ENCODE measurements around the gene TGFBR2. TPM values are rescaled to one million over a fixed set of nuclear protein-coding genes. Genes with fewer than 3 reads are reported as not detected.
"Not testable (repeated sequence)": the region's sequence is repeated elsewhere in the genome, so short reads cannot be mapped to it uniquely, and the experiment has no call there.

Gene TGFBR2
- polyA plus RNA-seq, 1 of the 3 experiments (the other 2 are of a cell fraction) = 48.3 TPM

GRCh38 chr3:30623351-30623750, 16.9 kb downstream of the TGFBR2 start:
- Histone ChIP-seq H4K20me1 (ENCODE audit: insufficient read depth) (peaks cover 35% of the 10 kb centered on the region), H3K4me1 (ENCODE audit: control insufficient read depth in 1 of 2, insufficient read depth in 2 of 2, low read depth in 1 of 2, low read length in 1 of 2) (peaks cover 3 to 54% of the 10 kb centered on the region in 2 experiments; a peak in 2 of 4 replicates), H3K4me3 (ENCODE audit: low read depth in 2 of 2, low read length in 1 of 2) (no peak overlapping the region), H3F3A (replicated peaks; ENCODE audit: insufficient read depth) (peaks cover 29% of the 10 kb centered on the region), H3K79me2 (ENCODE audit: insufficient read depth) (peaks cover 100% of the 10 kb centered on the region), H3K36me3 (replicated peaks in 1 of 2; ENCODE audit: control insufficient read depth in 1 of 2, insufficient read depth in 2 of 2, low read length in 1 of 2) (peaks cover 0 to 53% of the 10 kb centered on the region in 2 experiments), H3K4me2 (no peak overlapping the region; the same call in 1 of the 2 replicates), H3K9ac (no peak overlapping the region), H3K9me2 (no peaks in the 10 kb centered on the region), H3K27ac (ENCODE audit: low read depth in 2 of 2, low read length in 1 of 2) (peak overlapping the region in 1 of 2 experiments; percentile 57; a peak in 2 of 4 replicates), H2AFZ (ENCODE audit: low read depth) (no peak overlapping the region), H3K9me3 (no peaks in the 10 kb centered on the region), H3K27me3 (ENCODE audit: insufficient read depth) (no peaks in the 10 kb centered on the region)
- ChIA-PET POLR2A (no interaction called here), CTCF (no interaction called here)
- 56% methylated on average over 5 of the region's 5 CpGs for WGBS (ENCODE audit: low lambda C conversion rate)
- no peak for DNase-seq
- TF ChIP-seq USF1 (IDR thresholded peaks at IDR 0.05; ENCODE audit: borderline replicate concordance, low read depth) (no peak), SIN3A (IDR thresholded peaks at IDR 0.05; ENCODE audit: borderline replicate concordance, low read depth, low read length) (no peak), JUND (IDR thresholded peaks at IDR 0.05) (no peak), ELF1 (IDR thresholded peaks at IDR 0.05) (no peak), NRF1 (IDR thresholded peaks at IDR 0.05; ENCODE audit: low read depth, low read length) (no peak), RXRA (IDR thresholded peaks at IDR 0.05; ENCODE audit: borderline replicate concordance, low read depth) (no peak), EP300 (IDR thresholded peaks at IDR 0.05; ENCODE audit: borderline replicate concordance in 1 of 2, low read depth in 1 of 2, low read length in 1 of 2) (no peak)
- TF ChIP-seq, protein P1, sequence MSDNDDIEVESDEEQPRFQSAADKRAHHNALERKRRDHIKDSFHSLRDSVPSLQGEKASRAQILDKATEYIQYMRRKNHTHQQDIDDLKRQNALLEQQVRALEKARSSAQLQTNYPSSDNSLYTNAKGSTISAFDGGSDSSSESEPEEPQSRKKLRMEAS (IDR thresholded peaks at IDR 0.05; ENCODE audit: low read depth) = no peak

DNA sequence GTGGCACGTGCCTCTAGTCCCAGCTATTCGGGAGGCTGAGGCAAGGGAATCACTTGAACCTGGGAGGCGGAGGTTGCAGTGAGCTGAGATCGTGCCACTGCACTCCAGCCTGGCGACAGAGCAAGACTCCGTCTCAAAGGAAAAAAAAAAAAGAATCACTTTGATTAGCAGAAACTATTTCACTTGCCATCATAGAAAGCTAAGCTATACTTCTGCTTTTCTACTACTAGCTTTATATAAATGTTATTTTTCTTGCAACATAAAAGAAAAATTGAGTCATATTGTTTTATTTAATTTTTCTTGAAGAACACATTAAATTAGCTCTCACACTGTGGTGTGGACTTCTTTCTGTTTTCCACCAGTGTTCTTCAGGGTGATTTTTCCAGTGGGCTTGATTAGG, 18.1 kb downstream of the TGFBR2 start:
- POLR2A ChIA-PET; H3K9me2 ChIP-seq; H3K4me3 ChIP-seq (ENCODE audit: low read depth in 2 of 2, low read length in 1 of 2); DNase-seq; H3K9ac ChIP-seq; H3K4me2 ChIP-seq; H2AFZ ChIP-seq (ENCODE audit: low read depth); H3K9me3 ChIP-seq; H3K27me3 ChIP-seq (ENCODE audit: insufficient read depth): not testable (repeated sequence)
- H4K20me1 ChIP-seq (ENCODE audit: insufficient read depth) = peaks cover 28% of the 10 kb centered on the region
- peaks cover 29% of the 10 kb centered on the region for H3F3A ChIP-seq (replicated peaks; ENCODE audit: insufficient read depth)
- 95% methylated on average over 6 of the region's 6 CpGs for WGBS (ENCODE audit: low lambda C conversion rate)
- CTCF ChIA-PET = interaction anchor here (0.6 kb wide), 1 partner anchor 388 kb away, joined by 3 read pairs; no protein-coding TSS in a partner anchor
- peaks cover 100% of the 10 kb centered on the region for H3K79me2 ChIP-seq (ENCODE audit: insufficient read depth)
- peaks cover 0 to 53% of the 10 kb centered on the region in 2 experiments for H3K36me3 ChIP-seq (replicated peaks in 1 of 2; ENCODE audit: control insufficient read depth in 1 of 2, insufficient read depth in 2 of 2, low read length in 1 of 2)
- H3K4me1 ChIP-seq (ENCODE audit: control insufficient read depth in 1 of 2, insufficient read depth in 2 of 2, low read depth in 1 of 2, low read length in 1 of 2) = peaks cover 3 to 47% of the 10 kb centered on the region in 2 experiments; a peak in 2 of 4 replicates
- peak overlapping the region in 1 of 2 experiments; percentile 75; a peak in 1 of 4 replicates for H3K27ac ChIP-seq (ENCODE audit: low read depth in 2 of 2, low read length in 1 of 2)

GRCh38 chr3:30625541-30626438, 19.4 kb downstream of the TGFBR2 start:
- peaks cover 0 to 56% of the 10 kb centered on the region in 2 experiments for H3K36me3 ChIP-seq (replicated peaks in 1 of 2; ENCODE audit: control insufficient read depth in 1 of 2, insufficient read depth in 2 of 2, low read length in 1 of 2)
- peak overlapping the region in 1 of 2 experiments; percentile 75; a peak in 2 of 4 replicates for H3K27ac ChIP-seq (ENCODE audit: low read depth in 2 of 2, low read length in 1 of 2)
- no peak for DNase-seq
- H3K9ac ChIP-seq = no peak overlapping the region
- no peak overlapping the region for H3K4me2 ChIP-seq
- ChIA-PET POLR2A (no interaction called here), CTCF (interaction anchor here (0.8 kb wide), 1 partner anchor 496 kb away, joined by 3 read pairs; no protein-coding TSS in a partner anchor)
- no peaks in the 10 kb centered on the region for H3K9me3 ChIP-seq
- no peak overlapping the region for H2AFZ ChIP-seq (ENCODE audit: low read depth)
- TF ChIP-seq PBX3 (IDR thresholded peaks at IDR 0.05) (no peak), USF1 (IDR thresholded peaks at IDR 0.05; ENCODE audit: borderline replicate concordance, low read depth) (no peak), RCOR1 (IDR thresholded peaks at IDR 0.05; ENCODE audit: low read length) (no peak), FOXJ3 (CRISPR knock-in tag; IDR thresholded peaks at IDR 0.05) (no peak)
- TF ChIP-seq, protein P2, sequence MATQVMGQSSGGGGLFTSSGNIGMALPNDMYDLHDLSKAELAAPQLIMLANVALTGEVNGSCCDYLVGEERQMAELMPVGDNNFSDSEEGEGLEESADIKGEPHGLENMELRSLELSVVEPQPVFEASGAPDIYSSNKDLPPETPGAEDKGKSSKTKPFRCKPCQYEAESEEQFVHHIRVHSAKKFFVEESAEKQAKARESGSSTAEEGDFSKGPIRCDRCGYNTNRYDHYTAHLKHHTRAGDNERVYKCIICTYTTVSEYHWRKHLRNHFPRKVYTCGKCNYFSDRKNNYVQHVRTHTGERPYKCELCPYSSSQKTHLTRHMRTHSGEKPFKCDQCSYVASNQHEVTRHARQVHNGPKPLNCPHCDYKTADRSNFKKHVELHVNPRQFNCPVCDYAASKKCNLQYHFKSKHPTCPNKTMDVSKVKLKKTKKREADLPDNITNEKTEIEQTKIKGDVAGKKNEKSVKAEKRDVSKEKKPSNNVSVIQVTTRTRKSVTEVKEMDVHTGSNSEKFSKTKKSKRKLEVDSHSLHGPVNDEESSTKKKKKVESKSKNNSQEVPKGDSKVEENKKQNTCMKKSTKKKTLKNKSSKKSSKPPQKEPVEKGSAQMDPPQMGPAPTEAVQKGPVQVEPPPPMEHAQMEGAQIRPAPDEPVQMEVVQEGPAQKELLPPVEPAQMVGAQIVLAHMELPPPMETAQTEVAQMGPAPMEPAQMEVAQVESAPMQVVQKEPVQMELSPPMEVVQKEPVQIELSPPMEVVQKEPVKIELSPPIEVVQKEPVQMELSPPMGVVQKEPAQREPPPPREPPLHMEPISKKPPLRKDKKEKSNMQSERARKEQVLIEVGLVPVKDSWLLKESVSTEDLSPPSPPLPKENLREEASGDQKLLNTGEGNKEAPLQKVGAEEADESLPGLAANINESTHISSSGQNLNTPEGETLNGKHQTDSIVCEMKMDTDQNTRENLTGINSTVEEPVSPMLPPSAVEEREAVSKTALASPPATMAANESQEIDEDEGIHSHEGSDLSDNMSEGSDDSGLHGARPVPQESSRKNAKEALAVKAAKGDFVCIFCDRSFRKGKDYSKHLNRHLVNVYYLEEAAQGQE (IDR thresholded peaks at IDR 0.05; ENCODE audit: low read depth, low read length) = no peak
- H3K4me1 ChIP-seq (ENCODE audit: control insufficient read depth in 1 of 2, insufficient read depth in 2 of 2, low read depth in 1 of 2, low read length in 1 of 2) = peaks cover 3 to 44% of the 10 kb centered on the region in 2 experiments; a peak in 2 of 4 replicates
- H3F3A ChIP-seq (replicated peaks; ENCODE audit: insufficient read depth) = peaks cover 29% of the 10 kb centered on the region
- peaks cover 18% of the 10 kb centered on the region; the same call in 1 of the 2 replicates for H4K20me1 ChIP-seq (ENCODE audit: insufficient read depth)
- no peaks in the 10 kb centered on the region for H3K27me3 ChIP-seq (ENCODE audit: insufficient read depth)
- 83% methylated on average over 4 of the region's 4 CpGs for WGBS (ENCODE audit: low lambda C conversion rate)
- peaks cover 100% of the 10 kb centered on the region for H3K79me2 ChIP-seq (ENCODE audit: insufficient read depth)
- H3K4me3 ChIP-seq (ENCODE audit: low read depth in 2 of 2, low read length in 1 of 2) = no peak overlapping the region
- no peaks in the 10 kb centered on the region for H3K9me2 ChIP-seq
